Peyer's patch (tissue), 4 donors: Measurements from ENCODE around the gene UNC5A. TPM values are rescaled to one million over a fixed set of nuclear protein-coding genes. Genes with fewer than 3 reads are reported as not detected.

ENCODE experiments used
- DNase-seq, 3 donors: peaks; one replicate each; pipeline ENCODE4 v3.0.0-alpha.2; 2017 to 2019
- H3K27ac ChIP-seq, 4 donors: fragments of 200-600 bp; sonication (generic); one replicate each; pipeline ENCODE4 v1.5.1; 2016 to 2019
- H3K27me3 ChIP-seq, 2 donors: fragments of 200-600 bp; sonication (generic); one replicate each; pipeline ENCODE4 v1.5.1; 2019
- H3K36me3 ChIP-seq, 3 donors: fragments of 200-600 bp; sonication (generic); one replicate each; pipeline ENCODE4 v1.5.1; 2016 to 2019
- H3K4me1 ChIP-seq, 4 donors: fragments of 200-600 bp; sonication (generic); one replicate each; pipeline ENCODE4 v1.5.1; 2016 to 2019
- H3K4me3 ChIP-seq, 4 donors: fragments of 200-600 bp; sonication (generic); 1 replicate in 3 of 4; 2 replicates in 1 of 4; pipeline ENCODE4 v1.5.1; 2016 to 2019; ENCODE audit warnings: mild to moderate bottlenecking in 1 of 4
- H3K9me3 ChIP-seq, 4 donors: fragments of 200-600 bp; sonication (generic); one replicate each; pipeline ENCODE4 v1.5.1; 2016 to 2019; ENCODE audit warnings: mild to moderate bottlenecking in 1 of 4
- POLR2A ChIP-seq, 2 donors: fragments of 450-650 bp; IDR thresholded peaks; one replicate each; pipeline ENCODE4 v1.5.1; 2017; ENCODE audit warnings: antibody characterized with exemption in 2 of 2, mild to moderate bottlenecking in 2 of 2, moderate library complexity in 2 of 2
- total RNA-seq, 4 donors: library from RNA; depleted of rRNA; stranded (reverse); fragments of >200 nt; gene quantifications; one replicate each; pipeline ENCODE4 v1.1.0, GENCODE V29; 2016
- TF ChIP-seq, protein P1 (sequence below), 6 experiments: fragments of 450-650 bp in 4 of 6; fragments of 200-600 bp in 2 of 6; sonication (generic) in 1 of 6; IDR thresholded peaks; one replicate each; pipeline ENCODE4 v1.5.1; 2017 to 2019; ENCODE audit warnings: antibody characterized with exemption in 6 of 6, mild to moderate bottlenecking in 3 of 6, moderate library complexity in 1 of 6

UNC5A gene
- total RNA-seq, 4 donors from 2014 or later = 0.18 TPM; not detected in 3

GRCh38 chr5:176774216-176775171 lies 35.9 kb upstream of the UNC5A start:
- peak in 2 of 3 donors; percentile 6 to 14 for DNase-seq
- no peaks in the 10 kb centered on the region for H3K9me3 ChIP-seq
- TF ChIP-seq POLR2A (IDR thresholded peaks at IDR 0.05) = no peak
- TF ChIP-seq, protein P1, sequence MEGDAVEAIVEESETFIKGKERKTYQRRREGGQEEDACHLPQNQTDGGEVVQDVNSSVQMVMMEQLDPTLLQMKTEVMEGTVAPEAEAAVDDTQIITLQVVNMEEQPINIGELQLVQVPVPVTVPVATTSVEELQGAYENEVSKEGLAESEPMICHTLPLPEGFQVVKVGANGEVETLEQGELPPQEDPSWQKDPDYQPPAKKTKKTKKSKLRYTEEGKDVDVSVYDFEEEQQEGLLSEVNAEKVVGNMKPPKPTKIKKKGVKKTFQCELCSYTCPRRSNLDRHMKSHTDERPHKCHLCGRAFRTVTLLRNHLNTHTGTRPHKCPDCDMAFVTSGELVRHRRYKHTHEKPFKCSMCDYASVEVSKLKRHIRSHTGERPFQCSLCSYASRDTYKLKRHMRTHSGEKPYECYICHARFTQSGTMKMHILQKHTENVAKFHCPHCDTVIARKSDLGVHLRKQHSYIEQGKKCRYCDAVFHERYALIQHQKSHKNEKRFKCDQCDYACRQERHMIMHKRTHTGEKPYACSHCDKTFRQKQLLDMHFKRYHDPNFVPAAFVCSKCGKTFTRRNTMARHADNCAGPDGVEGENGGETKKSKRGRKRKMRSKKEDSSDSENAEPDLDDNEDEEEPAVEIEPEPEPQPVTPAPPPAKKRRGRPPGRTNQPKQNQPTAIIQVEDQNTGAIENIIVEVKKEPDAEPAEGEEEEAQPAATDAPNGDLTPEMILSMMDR (IDR thresholded peaks at IDR 0.05) = no peak
- no peaks in the 10 kb centered on the region for H3K36me3 ChIP-seq
- H3K4me3 ChIP-seq = no peak overlapping the region
- H3K4me1 ChIP-seq = no peaks in the 10 kb centered on the region
- H3K27ac ChIP-seq = no peak overlapping the region
- no peaks in the 10 kb centered on the region for H3K27me3 ChIP-seq

DNA sequence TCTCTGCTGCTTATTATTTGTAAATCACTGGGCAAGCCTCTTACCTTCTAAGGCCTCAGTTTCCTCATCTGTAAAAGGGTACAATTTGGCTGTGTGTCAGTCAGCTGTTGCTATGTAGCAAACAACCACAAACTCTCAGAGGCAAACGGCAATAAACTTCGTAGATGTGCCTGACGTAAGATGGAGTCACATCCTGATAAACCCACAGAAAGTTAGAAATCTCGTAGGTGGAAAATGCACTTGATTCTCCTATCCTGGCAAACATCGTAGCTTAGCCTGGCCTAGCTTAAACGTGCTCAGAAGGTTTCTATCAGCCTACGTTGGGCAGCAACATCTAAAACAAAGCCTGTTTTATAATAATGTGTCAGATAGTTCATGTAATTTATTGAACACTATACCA lies 35.0 kb upstream of the UNC5A start:
- Histone ChIP-seq H3K4me1 (no peaks in the 10 kb centered on the region), H3K4me3 (no peak overlapping the region), H3K9me3 (no peaks in the 10 kb centered on the region), H3K27ac (no peak overlapping the region), H3K27me3 (no peaks in the 10 kb centered on the region), H3K36me3 (no peaks in the 10 kb centered on the region)
- no peak for DNase-seq
- TF ChIP-seq, protein P1 (IDR thresholded peaks at IDR 0.05) = no peak
- no peak for TF ChIP-seq POLR2A (IDR thresholded peaks at IDR 0.05)

GRCh38 chr5:176776141-176776865 lies 34.1 kb upstream of the UNC5A start:
- TF ChIP-seq, protein P1 (IDR thresholded peaks at IDR 0.05) = no peak
- no peak for TF ChIP-seq POLR2A (IDR thresholded peaks at IDR 0.05)
- peak; percentile 6 to 28 (median 12) for DNase-seq
- H3K4me3 ChIP-seq = no peak overlapping the region
- H3K9me3 ChIP-seq = no peaks in the 10 kb centered on the region
- H3K36me3 ChIP-seq = no peaks in the 10 kb centered on the region
- no peaks in the 10 kb centered on the region for H3K27me3 ChIP-seq
- H3K27ac ChIP-seq = no peak overlapping the region
- H3K4me1 ChIP-seq = no peaks in the 10 kb centered on the region

GRCh38 chr5:176776916-176777315 lies 33.4 kb upstream of the UNC5A start:
- no peak overlapping the region for H3K27ac ChIP-seq
- no peaks in the 10 kb centered on the region for H3K27me3 ChIP-seq
- no peak overlapping the region for H3K4me3 ChIP-seq
- no peaks in the 10 kb centered on the region for H3K4me1 ChIP-seq
- DNase-seq = peak; percentile 6 to 14 (median 13)
- TF ChIP-seq POLR2A (IDR thresholded peaks at IDR 0.05) = no peak
- TF ChIP-seq, protein P1 (IDR thresholded peaks at IDR 0.05) = no peak
- no peaks in the 10 kb centered on the region for H3K36me3 ChIP-seq
- H3K9me3 ChIP-seq = no peaks in the 10 kb centered on the region

DNA sequence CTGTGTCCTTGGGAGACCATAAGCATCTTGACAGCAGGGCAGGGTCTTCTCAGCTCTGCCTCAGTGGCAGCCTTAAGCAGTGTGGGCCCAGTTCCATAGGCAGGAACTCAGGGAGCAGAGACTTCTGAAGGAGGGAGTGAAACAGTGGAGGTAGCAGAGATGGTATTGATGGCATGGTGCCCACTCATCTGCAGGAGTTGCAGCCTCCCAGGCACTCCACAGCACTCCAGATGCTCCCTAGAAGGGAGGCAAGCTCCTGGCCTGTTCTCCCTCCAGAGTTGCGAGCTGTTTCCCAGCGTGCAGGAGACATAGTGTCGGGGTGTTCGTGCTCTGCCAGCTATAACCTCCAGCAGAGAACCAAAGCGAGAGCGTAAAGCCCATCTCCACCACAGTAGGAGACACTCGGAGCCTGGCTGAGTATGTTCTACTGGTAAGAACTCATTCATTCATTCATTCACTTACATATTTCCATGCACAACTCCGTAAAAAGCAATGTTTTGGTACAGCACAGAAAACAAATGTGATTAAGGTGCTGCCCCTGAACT lies 31.4 kb upstream of the UNC5A start:
- Histone ChIP-seq H3K36me3 (no peaks in the 10 kb centered on the region), H3K27me3 (no peaks in the 10 kb centered on the region), H3K4me1 (no peaks in the 10 kb centered on the region), H3K27ac (no peak overlapping the region), H3K9me3 (no peaks in the 10 kb centered on the region), H3K4me3 (no peak overlapping the region)
- peak in 2 of 3 donors; percentile 19 to 29 for DNase-seq
- TF ChIP-seq, protein P1 (IDR thresholded peaks at IDR 0.05) = no peak
- TF ChIP-seq POLR2A (IDR thresholded peaks at IDR 0.05) = no peak
